ENCODE results near the gene CHST7.

The CHST7 gene

GRCh38 chrX:46635186-46635585, 61.6 kb downstream of the CHST7 start:
- no peaks in the 10 kb centered on the region for H3F3A ChIP-seq (ENCODE audit: insufficient read depth)
- no peak overlapping the region for H3K9ac ChIP-seq (ENCODE audit: low read length)
- H3K9me2 ChIP-seq (replicated peaks; ENCODE audit: insufficient read depth, low read length), result no peaks in the 10 kb centered on the region
- H3K27ac ChIP-seq (ENCODE audit: low read depth, low read length), result no peak overlapping the region
- no peak overlapping the region for H3K4me2 ChIP-seq (ENCODE audit: low read depth, low read length, poor library complexity, severe bottlenecking)
- TF ChIP-seq, protein P1, sequence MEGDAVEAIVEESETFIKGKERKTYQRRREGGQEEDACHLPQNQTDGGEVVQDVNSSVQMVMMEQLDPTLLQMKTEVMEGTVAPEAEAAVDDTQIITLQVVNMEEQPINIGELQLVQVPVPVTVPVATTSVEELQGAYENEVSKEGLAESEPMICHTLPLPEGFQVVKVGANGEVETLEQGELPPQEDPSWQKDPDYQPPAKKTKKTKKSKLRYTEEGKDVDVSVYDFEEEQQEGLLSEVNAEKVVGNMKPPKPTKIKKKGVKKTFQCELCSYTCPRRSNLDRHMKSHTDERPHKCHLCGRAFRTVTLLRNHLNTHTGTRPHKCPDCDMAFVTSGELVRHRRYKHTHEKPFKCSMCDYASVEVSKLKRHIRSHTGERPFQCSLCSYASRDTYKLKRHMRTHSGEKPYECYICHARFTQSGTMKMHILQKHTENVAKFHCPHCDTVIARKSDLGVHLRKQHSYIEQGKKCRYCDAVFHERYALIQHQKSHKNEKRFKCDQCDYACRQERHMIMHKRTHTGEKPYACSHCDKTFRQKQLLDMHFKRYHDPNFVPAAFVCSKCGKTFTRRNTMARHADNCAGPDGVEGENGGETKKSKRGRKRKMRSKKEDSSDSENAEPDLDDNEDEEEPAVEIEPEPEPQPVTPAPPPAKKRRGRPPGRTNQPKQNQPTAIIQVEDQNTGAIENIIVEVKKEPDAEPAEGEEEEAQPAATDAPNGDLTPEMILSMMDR (IDR thresholded peaks at IDR 0.05; ENCODE audit: insufficient read depth, low read length, poor library complexity, severe bottlenecking), result no peak
- TF ChIP-seq EZH2phosphoT487 (conservative IDR thresholded peaks at IDR 0.05; ENCODE audit: low read length), result no peak
- no peaks in the 10 kb centered on the region for H4K20me1 ChIP-seq (ENCODE audit: low read depth, low read length)
- no peak overlapping the region for H3K4me3 ChIP-seq (ENCODE audit: insufficient read depth, low read length, poor library complexity, severe bottlenecking)
- no peaks in the 10 kb centered on the region for H3K27me3 ChIP-seq (ENCODE audit: low read length)
- peaks cover 5% of the 10 kb centered on the region; the same call in 1 of the 2 replicates for H3K36me3 ChIP-seq (ENCODE audit: low read length)
- no peak overlapping the region for H2AFZ ChIP-seq (ENCODE audit: low read depth, low read length, severe bottlenecking)
- H3K79me2 ChIP-seq (ENCODE audit: insufficient read depth, low read length), result no peaks in the 10 kb centered on the region
- no peaks in the 10 kb centered on the region for H3K9me3 ChIP-seq (ENCODE audit: insufficient read depth, low read length)

DNA sequence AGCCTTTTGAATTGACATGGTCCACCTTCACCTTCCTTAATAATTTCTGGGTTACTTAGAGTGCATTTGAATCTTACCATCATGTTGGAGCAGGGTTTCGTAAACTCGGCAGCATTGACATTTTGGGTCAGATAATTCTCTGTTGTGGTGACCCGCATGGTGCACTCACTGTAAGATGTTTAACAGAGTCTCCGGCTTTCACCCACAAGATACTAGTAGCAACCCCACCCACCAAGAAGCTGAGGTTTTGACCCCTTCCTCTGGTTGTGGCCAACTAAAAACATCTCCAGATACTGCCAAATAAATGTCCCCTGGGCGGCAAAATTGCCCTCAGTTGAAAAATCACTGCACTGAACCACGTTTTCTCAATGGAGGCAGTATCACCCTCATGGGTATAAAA, 62.7 kb downstream of the CHST7 start:
- Histone ChIP-seq H3F3A (ENCODE audit: insufficient read depth) (no peaks in the 10 kb centered on the region), H3K9me3 (ENCODE audit: insufficient read depth, low read length) (no peaks in the 10 kb centered on the region), H4K20me1 (ENCODE audit: low read depth, low read length) (no peaks in the 10 kb centered on the region), H3K27ac (ENCODE audit: low read depth, low read length) (no peak overlapping the region), H3K4me2 (ENCODE audit: low read depth, low read length, poor library complexity, severe bottlenecking) (no peak overlapping the region), H3K79me2 (ENCODE audit: insufficient read depth, low read length) (no peaks in the 10 kb centered on the region), H3K4me3 (ENCODE audit: insufficient read depth, low read length, poor library complexity, severe bottlenecking) (no peak overlapping the region), H2AFZ (ENCODE audit: low read depth, low read length, severe bottlenecking) (no peak overlapping the region), H3K9me2 (replicated peaks; ENCODE audit: insufficient read depth, low read length) (no peaks in the 10 kb centered on the region), H3K9ac (ENCODE audit: low read length) (no peak overlapping the region), H3K27me3 (ENCODE audit: low read length) (no peaks in the 10 kb centered on the region), H3K36me3 (ENCODE audit: low read length) (peaks cover 5% of the 10 kb centered on the region; the same call in 1 of the 2 replicates)
- no peak for TF ChIP-seq EZH2phosphoT487 (conservative IDR thresholded peaks at IDR 0.05; ENCODE audit: low read length)
- TF ChIP-seq, protein P1 (IDR thresholded peaks at IDR 0.05; ENCODE audit: insufficient read depth, low read length, poor library complexity, severe bottlenecking), result no peak

DNA sequence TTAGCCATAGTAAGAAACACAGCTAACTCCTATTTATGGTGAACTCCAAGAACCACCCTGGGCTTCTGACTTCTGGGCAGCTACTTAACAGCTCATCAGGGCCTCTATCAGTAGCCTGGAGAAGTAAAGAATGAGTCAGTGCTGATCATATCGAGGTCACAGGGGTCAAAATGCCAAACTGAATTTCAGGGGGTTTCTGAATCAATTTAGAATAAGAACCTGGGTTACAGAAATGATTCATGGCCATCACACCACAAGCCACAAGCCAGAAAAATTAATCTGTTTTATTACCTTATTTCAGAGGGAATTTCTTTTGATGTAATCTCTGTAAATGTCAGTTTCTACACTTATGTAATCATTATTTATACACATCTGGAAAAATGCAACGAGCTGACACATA, 64.4 kb downstream of the CHST7 start:
- peaks cover 5% of the 10 kb centered on the region; the same call in 1 of the 2 replicates for H3K36me3 ChIP-seq (ENCODE audit: low read length)
- no peak overlapping the region for H3K9ac ChIP-seq (ENCODE audit: low read length)
- H3K9me2 ChIP-seq (replicated peaks; ENCODE audit: insufficient read depth, low read length), result no peaks in the 10 kb centered on the region
- no peaks in the 10 kb centered on the region for H3K27me3 ChIP-seq (ENCODE audit: low read length)
- no peaks in the 10 kb centered on the region for H3K79me2 ChIP-seq (ENCODE audit: insufficient read depth, low read length)
- no peak overlapping the region for H3K4me3 ChIP-seq (ENCODE audit: insufficient read depth, low read length, poor library complexity, severe bottlenecking)
- no peaks in the 10 kb centered on the region for H3F3A ChIP-seq (ENCODE audit: insufficient read depth)
- no peaks in the 10 kb centered on the region for H3K9me3 ChIP-seq (ENCODE audit: insufficient read depth, low read length)
- no peak overlapping the region for H3K4me2 ChIP-seq (ENCODE audit: low read depth, low read length, poor library complexity, severe bottlenecking)
- TF ChIP-seq EZH2phosphoT487 (conservative IDR thresholded peaks at IDR 0.05; ENCODE audit: low read length), result no peak
- TF ChIP-seq, protein P1 (IDR thresholded peaks at IDR 0.05; ENCODE audit: insufficient read depth, low read length, poor library complexity, severe bottlenecking), result no peak
- H4K20me1 ChIP-seq (ENCODE audit: low read depth, low read length), result no peaks in the 10 kb centered on the region
- no peak overlapping the region for H3K27ac ChIP-seq (ENCODE audit: low read depth, low read length)
- no peak overlapping the region for H2AFZ ChIP-seq (ENCODE audit: low read depth, low read length, severe bottlenecking)

All from SU-DHL-6 (cell line).